NCI-H2107 treated with DMSO at 0.1 percent for 48 hours (cell line): ENCODE measurements around the gene FES.
"Not testable (repeated sequence)": the region's sequence is repeated elsewhere in the genome, so short reads cannot be mapped to it uniquely, and the experiment has no call there.

ENCODE experiments used
- DNase-seq: peaks from one replicate; lab custom pipeline; 2025; ENCODE audit not compliant: unreplicated experiment; lab: John Stamatoyannopoulos, UW

FES gene

DNA sequence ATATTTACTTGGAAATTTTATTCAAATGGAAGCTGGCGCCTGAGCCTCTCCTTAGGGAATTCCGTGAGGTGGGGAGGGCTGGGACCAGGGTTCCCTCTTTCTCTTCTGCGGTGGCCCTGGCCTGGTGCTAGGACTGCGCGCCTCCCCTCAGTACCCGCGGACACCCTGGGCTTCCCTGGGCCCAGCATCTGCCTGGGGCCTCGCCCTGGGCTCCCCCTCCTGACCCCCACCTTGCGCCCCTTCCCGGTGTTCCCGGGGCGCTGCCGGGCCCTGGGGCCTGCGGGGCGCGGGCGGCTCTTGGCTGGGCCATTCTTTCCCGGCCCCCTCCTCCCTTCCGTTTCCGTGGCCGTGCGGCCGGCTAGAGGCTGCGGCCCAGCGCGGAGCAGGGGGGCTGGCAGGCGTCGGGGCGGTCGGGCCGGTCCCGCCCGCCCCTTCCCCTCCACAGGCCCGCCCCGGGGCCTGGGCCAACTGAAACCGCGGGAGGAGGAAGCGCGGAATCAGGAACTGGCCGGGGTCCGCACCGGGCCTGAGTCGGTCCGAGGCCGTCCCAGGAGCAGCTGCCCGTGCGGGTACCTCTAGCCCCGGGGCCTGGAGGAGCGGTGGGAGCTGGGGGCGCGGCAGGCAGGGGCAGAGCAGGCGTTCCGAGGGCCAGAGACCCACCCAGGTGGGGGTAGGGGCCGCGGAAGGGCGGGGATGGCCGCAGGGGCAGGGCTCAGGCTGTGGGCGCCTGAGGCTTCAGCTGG lies at the start of gene FES:
FES (plus strand) TSS at position 529 of the 743 bp plus-strand sequence. CDS start 542 bp downstream, outside the sequence.
- no peak for DNase-seq

DNA sequence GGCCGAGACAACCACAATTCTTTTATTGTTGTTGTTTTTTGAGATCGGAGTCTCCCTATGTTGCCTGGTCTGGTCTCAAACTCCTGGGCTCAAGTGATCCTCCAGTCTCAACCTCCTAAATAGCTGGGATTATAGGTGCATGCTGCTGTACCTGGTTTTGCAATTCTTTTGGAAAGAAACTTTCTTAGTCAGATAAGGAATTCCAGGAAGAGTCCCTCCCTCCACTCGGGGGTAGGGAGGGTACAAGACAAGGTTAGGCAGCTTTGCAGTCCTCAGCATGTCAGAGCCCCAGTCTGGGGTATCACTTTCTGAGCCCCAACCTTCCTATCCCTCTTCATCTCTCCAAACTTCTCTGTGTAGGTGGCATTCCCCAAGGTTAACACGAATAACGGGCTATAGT lies 49.7 kb upstream of the FES start:
- DNase-seq, result no peak

DNA sequence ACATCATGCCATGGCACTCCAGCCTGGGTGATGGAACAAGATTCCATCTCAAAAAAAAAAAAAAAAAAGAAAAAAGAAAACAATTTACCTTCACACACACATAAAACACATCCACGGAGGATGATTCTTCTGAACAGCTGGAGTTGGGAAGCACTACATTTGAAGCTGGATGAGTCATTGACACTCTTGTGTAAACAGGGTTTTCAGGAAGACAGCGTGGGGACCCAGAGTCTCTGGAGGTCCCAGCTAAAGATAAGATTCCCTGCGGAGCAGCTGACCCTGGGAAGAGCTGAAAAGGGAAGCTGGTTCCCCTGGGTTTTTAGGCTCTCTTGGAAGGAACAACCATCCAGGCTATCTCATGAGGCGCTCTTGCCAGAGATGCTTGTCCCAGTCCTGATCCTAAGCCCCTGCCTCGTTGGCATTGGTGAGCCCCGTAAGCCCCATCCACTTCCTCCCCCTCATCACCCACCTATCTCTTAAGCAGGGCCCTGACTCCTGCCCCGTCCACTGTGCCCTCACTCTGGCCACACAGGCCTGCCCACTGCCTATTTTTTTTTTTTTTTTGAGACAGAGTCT lies 47.9 kb upstream of the FES start:
- DNase-seq, result no peak

DNA sequence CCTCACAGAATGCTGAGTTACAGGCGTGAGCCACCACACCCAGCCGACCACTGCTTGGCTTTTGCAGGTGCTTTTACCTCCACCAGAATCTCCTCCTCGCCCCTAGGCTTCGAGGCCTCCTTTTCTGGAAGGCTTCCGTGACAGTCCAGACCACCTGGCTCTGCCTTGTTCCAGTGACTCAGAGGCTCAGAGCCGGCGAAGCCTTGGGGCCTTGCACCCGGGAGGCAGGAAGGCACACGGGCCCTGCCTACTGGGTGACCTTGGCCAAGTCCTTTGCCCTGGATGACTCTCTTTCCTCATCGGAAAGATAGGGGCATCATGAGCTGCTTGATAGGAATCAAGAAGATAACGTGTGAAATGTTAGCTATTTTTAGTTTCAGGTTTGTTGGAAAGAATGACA lies 47.2 kb upstream of the FES start:
- DNase-seq, result no peak

DNA sequence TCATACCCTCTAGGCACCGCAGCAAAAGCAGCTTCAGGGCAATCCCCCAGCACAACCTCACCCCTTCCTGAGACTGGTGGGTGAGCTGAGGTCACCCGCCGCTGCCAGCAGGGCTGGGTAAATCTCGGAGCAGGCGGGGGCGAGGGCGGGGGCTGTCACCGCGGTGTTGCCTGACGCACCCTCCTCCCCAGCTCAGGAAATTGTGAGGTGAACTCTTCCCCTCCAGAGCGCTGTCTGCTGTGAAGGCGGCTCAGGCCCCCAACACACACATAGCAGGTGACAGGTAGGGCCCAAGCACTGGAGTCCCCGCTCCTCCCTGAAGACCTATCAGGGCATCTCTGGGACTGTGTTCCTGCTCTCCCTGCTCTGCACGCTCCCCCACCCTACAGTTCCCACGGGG lies 46.2 kb upstream of the FES start:
- DNase-seq, result no peak

DNA sequence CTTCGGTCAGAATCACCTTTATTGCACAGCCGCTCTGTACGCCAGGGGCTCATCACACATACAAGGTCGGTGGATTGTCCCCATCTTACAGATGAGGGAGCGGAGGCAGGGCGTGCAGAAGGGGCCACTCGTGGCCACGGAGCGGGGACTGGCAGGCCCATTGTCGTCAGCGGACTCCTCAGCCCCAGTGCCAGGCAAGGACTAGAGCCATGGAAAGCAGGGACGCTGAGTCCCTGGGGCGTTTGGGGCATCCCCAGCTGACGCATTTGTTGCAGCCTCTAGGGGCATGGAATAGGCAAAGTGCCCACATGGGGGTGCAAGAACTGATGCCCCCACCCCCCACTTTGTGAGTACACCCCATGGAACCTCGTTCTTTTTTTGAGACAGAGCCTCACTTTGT lies 45.8 kb upstream of the FES start:
- DNase-seq, result no peak

DNA sequence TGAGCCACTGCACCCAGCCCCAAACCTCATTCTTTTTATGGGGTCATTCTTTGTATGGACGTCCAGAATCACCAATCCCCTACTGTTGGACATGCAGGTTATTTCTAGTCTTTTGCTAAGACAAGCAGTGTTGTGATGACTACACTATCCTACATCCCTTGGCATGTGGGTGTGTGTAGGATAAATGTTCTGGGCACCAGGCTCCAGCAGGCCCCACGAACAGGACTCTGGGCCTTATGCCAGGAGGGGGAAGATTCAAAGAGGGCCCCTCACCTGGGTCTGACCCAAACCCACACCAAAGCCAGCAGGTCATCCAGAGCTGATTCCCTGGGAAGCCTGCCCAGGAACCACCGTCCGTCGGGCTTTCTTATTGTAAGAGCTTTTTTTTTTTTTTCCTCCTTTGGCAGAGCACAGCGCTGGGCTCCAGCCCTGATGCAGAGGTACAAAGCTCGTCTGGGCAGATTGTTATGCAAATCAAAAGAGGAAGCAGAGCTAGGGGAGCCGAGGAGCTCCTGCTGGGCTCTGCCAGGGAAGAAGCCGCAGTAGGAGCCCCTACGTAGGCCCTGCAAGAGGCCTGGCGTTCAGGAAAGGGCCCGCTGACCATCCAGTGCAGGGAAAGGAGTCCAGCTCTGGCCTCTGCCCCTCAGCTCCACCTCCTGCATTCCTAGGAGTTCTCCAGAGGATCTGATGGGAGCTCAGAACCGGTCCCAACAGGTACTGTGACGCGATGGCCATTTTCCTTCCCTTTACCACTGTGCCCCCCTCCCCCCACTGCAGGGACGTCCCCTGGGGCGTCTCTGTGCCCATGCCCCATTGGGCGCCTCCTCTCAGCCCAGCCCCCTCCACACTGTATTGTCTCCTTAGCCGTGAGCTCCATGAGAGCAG lies 44.9 kb upstream of the FES start:
- peak; percentile 35 for DNase-seq

DNA sequence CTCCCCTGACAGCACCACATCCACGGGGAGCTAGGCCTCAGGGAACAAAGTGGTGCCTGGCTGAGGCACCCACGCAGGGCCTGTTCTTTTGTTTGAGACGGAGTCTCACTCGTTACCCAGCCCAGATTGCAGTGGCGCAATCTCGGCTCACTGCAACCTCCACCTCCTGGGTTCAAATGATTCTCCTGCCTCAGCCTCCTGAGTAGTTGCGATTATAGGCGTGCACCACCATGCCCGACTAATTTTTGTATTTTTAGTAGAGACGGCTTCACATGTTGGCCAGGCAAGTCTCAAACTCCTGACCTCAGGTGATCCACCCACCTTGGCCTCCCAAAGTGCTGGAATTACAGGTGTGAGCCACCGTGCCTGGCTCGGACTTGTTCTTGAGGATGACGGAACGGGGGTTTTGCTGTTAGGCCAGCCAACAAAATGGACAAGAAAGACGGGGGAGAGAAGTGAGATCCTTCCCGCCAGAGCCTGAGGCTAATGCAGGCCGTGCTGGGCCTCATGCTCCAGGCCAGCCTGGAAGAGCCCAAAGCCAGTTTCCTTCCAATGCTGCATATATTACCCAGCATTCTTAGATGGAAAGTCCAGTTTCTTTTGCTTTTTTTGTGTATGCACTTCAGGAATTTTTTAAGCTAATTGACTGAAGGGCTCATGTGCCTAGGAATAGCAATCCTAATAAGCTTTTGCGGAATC lies 44.0 kb upstream of the FES start:
- no peak for DNase-seq

DNA sequence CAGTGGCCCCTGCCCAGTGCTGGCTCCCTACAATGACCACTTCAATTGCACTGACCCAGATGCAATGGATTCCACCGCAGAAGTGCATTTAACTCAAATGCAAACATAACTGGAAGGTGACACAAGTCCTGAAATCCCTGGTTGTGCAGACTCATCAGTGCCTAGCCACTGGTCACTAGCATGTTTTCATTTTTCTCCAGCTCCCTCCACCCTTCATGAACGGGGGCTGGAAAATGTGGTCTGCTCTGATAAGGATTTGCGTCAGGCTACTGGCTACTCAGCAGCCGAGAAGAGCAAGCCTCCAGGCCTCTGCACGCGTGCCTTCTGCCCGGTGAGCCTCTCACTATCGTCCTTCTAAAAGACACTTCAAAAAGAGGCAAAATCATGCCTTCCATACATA lies 43.4 kb upstream of the FES start:
- no peak for DNase-seq

DNA sequence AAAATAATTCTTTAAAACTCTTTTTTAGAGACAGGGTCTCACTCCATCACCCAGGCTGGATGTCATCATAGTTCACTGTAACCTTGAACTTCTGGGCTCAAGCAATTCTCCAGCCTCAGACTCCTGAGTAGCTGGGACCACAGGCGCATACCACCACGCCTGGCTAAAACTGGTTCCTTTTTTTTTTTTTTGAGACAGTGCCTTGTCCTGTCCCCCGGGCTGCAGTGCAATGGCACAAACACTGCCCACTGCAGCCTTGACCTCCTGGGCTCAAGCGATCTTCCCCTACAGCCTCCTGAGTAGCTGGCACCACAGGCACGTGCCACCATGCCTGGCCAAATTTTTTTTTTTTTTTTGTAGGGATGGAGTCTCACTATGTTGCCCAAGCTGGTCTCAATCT lies 39.6 kb upstream of the FES start:
- DNase-seq, result no peak

DNA sequence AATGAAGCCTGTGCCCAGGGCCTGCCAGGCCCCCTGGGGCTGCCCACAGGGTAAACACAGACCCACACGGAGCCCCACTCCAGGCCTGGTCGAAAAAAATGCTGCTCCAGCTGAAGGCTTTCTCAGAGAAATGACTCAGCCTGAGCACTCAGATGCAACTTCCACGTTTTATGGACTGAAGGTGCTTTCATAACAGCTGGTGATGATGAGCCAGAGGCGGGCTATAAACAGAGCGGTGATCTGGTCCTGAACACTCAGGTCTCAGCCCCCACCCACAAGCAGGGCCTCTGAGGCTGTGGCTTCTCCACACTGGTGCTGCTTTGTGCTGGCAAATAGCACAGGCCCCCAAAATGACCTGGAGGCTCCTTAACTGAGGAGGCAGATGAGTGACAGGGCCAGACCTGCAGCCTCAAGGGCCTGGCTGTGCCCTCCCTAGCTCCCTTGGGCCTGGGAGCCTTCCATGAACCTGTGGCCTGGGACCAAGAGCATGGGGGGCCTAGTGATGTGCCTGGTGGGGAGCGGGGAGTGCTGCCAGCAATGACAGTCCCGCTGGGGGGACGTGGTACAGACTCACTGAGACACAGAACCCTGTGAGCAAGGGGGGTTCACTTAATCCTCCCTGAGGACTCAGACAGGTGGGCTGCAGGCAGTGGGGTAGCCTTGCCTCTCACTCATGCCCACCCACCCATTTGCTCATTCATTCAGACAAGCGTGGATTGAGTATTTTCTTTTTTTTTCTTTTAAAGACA lies 38.9 kb upstream of the FES start:
- DNase-seq, result peak; percentile 24

DNA sequence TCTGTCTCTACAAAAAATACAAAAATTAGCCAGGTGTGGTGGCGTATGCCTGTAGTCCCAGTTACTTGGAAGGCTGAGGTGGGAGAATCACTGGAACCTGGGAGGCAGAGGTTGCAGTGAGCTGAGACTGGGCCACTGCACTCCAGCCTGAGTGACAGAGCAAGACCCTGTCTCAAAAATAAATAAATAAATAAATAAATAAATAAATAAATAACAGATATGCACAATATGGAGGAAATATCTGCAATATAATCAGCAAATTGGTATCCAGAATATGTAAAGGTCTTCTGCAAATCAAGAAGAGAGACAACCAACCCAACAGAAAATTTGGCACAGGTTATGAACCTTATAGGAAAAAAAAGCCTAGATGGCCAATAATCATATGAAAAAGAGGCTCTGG lies 34.9 kb upstream of the FES start:
- DNase-seq, result not testable (repeated sequence)

DNA sequence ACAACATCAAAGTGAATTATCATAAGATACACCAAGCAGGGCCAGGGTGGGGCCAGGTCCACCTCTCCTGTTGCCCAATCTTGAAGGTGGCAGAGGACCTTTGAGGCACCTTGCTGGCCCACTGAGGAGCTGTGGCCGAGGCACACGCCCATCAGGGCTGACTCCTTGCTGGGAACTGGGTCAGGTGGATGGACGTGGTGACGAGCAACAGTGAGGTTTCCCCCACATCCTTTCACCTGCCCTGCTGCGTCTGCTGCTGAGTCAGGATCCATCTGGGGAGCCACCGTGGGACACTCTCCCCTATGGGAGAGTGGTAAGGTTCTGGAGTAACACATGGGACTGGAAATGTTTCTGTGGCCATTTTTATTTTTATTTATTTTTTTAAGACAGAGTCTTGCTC lies 33.2 kb upstream of the FES start:
- no peak for DNase-seq

DNA sequence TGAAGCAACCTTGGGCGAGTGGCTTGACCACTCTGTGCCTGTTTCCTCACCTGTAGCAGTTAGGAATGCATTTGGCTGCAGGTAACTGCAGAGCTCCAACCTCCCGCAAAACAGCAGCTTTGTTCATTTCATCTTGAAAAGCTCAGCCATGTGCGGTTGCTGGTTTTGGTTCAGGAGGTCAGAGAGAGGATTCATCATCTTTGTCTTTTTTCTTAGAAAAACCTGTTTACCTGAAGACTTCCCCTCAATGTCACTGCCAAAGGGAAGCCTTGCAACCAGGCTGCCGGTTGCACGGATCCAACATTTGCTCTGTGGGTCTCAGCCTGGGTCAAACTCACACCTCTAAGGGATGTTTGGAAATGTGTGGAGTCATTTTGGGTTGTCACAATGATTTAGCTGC lies 32.4 kb upstream of the FES start:
- no peak for DNase-seq

DNA sequence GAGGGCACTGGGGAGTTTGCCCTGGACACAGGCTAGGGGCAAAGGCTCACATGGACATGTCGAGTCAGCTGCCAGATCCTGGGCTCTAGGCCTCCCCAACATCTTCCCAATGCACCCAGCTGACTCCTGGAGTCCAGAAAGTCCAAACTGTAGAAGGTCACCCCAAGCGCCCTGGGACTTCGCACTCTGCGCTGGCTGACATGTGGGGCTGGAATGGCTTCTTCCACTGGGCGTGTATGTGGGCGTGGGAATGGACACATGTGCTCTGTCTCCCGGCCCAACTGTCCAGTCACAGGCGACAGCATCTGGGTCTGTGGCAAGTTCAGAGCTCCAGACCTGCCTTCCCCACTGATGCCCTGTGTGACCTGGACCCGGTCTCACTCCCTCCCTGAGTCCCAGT lies 29.2 kb upstream of the FES start:
- no peak for DNase-seq

DNA sequence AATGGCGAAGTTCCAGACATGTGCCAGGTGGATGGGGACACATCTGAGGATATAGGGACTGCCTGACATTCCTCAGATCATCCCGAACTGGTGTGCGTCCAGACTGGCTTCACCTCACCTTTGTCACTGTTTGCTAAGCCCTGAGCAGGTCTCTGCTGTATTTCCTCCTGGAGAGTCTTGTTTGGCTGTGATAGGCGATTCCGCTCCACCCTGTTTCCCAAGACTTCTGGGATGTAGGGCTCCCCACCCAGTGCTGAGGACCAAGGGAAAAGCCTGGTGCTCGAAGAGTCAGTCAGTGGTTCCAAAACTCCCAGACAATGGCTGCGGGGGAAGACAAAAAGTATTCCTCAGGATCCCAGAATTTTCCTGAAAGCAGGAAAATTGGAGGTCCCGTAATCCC lies 27.0 kb upstream of the FES start:
- DNase-seq, result no peak

DNA sequence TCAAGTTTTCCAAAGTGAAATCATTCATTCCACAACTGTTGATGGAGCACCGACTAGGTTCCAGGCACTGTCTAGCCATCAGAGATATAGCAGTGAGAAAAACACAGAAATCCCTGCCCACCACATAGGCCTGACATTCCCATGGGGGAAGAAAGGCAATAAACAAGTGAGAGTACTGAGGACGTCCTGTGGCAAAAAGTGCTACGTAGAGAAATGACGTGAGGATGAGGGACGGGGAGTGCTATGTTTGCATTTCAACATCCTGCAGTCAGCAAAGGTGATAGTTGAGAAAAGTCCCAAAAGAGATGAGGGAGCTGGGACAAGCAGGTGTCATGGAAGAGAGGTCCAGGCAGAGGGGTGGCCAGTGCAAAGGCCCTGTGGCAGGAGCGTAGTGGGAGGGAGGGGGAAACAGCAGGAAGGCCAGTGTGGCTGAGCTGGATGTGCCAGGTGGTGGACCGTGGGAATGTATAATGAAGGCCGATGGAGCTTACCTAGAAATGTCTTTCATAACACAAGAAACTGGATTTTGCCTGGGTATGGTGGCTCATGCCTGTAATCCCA lies 26.3 kb upstream of the FES start:
- no peak for DNase-seq

DNA sequence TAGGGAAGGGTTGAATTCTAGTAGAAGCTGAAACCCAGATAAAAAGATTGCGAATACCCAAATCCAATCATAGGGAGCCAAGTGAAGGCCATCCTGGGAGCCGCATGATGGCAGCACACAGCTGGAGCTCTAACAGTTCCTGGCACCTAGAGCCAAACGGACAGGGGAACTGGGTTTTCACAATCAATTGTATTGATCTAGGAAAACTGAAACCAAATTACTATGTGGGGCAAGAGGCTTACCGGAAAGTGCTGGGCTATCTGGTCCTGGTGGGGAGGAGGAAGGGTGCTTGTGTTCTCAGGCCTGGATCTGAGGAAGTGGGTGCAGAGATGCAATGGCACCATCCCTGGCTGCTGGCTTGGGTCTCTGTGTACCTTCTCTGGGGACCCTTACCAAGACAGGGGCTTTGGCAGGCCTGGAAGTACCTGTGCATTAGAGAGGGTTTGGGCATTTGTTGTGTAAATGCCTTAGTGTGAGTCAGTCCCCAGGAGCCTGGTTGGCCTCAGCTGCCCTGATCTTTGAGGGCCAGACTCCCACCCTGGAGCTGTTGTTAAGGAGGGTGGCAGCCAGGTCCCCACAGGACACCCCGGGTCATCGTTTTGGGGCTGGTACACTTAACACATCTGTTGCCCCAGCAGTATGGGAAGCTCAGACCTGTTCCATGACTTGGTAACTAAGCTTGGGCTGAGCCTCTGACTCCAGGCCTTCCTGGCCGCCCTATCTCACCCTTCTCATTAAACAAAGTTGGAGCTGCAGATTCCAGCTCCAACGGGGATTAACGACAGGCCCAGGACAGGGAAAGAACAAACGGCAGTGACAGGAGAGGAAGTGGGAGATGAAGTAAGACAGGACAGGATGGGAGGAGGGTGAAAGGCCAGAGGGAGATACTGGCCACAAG lies 24.8 kb upstream of the FES start:
- no peak for DNase-seq

DNA sequence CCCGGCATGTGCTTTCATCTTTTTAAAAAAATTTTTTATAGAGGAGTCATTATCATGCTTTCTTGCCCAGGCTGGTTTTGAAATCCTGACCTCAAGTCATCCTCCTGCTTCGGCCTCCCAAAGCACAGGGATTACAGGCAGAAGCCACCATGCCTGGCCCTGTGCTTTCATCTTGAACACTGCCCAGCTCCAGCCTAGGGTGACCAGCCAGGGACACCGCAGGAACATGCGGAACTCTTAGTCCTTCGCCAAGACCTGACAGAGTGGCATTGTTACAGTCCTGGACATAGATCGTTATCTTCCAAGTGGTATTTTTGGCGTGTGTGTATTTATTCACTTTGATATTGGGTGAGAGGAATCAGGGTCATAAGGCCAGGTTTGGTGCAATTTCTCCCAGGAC lies 23.9 kb upstream of the FES start:
- no peak for DNase-seq
